RPMI7951 (cell line): ENCODE data around the gene LYPD6. TPM values are rescaled to one million over a fixed set of nuclear protein-coding genes. Genes with fewer than 3 reads are reported as not detected.
"Not testable (repeated sequence)": the region's sequence is repeated elsewhere in the genome, so short reads cannot be mapped to it uniquely, and the experiment has no call there.

Source experiments
- DNase-seq: peaks from one replicate; pipeline ENCODE4 v3.0.0-alpha.2; 2012; ENCODE audit warnings: low read depth
- total RNA-seq: library from RNA; depleted of rRNA; stranded (reverse); fragments of >200 nt; shearing (Covaris generic); gene quantifications from 2 replicates; pipeline ENCODE4 v1.2.3, GENCODE V29; 2014; rRNA removed

LYPD6 gene, protein sequence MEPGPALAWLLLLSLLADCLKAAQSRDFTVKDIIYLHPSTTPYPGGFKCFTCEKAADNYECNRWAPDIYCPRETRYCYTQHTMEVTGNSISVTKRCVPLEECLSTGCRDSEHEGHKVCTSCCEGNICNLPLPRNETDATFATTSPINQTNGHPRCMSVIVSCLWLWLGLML
- 16.1 and 19.5 TPM in 2 replicates for total RNA-seq

DNA sequence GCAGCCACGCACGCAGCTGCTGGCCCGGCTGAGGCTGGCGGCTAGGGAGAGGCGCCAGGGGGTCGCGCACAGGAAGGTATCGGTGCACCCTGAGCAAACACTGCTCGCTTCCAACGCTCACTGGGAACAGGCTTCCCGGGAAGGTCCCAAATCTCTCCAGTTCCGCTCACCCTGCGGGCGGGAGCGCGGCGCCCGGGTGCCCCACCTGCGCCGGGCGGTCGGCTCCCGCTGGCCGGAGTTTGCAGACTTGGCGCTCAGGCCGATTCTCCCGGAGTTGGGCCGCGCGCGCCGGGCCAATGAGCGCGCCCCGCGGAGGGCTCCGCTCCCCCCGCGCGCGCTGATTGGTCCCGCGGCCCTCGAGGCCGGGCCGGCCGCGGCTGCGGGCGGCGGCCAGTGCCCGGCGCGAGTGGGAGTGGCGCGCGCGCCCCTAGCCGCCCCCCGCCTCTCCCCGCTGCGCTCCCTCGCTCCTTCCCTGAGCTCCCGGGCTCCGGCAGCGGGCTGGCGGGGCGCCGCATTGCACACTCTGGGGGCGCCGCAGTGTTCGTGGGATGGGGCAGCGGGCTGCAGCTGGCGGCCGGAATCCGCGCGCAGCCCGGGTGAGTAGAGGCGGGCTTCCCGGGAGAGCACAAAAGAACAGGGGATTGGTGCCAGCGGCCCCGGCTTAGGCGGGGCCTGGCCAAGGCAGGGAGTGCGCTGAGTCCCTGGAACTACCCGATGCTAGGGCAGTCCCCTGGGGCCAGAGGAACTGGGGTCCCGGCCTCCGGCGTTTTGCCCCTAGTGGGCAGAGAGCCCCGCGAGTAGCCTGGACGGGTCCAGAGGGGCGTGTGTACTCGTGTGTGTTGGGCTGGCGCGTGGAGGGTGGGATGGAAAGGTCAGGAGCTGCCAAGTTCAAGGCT, at the start of gene LYPD6:
Gene LYPD6 (plus strand): TSS at position 461 of the 896 bp plus-strand sequence. CDS start 107,122 bp downstream, outside the sequence.
- DNase-seq: peak; percentile 84

DNA sequence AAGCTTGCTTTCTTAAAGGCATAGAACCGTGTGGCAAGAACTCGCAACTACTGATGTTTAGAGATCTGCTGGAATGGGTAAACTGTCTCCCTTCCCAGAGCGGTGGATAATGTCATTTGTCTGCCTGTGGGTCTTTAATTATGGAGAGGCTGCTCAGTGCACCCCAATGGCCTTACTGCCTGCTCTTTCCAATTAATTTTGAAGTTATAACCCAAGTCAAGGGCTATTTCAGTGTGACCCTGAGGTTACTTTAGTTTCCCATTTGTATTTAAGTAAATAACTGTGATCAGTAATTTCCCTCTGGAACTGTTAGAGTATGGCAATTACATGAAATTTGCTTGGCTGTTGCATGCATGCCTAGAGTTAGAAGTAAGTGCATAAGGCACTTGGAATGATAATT, 48.9 kb upstream of the LYPD6 start:
- DNase-seq: no peak

DNA sequence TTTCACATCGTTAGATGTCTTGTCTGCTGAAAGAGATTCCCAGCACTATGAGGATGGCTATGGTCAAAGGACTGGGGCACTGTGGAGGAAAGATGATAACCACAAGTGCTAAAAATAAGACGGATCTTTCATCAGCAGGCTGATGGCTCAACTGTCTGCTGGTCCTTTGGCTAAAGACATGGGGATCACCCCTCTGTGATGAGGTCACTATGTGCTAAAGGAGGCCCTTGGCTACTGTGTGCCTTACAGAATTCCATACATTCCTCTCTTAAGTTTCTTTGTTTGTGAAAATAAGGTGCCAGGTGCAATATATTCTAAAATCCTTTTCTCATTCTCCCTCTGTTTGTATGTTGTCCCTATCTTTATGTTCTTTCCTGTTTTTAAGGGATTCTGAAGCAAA, 39.7 kb upstream of the LYPD6 start:
- no peak for DNase-seq

DNA sequence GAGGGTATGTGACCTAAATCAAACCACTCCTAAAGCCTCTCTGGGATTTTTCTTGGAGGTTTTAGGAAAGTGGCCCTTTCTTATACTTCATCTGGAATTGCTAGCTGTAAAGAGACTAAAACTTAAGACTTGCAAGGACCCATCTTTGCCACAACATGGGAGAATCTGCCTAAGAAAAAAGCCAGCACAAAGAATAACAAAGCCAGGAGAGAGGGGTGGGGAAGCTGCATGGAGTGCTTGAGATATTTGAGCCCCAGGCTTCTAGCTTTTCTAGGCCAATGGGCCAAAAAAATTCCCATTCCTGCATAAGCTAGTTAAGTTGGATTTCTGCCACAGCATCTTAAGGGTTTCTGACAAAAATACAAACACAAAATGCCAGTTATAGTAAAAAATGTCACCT, 38.5 kb upstream of the LYPD6 start:
- no peak for DNase-seq

DNA sequence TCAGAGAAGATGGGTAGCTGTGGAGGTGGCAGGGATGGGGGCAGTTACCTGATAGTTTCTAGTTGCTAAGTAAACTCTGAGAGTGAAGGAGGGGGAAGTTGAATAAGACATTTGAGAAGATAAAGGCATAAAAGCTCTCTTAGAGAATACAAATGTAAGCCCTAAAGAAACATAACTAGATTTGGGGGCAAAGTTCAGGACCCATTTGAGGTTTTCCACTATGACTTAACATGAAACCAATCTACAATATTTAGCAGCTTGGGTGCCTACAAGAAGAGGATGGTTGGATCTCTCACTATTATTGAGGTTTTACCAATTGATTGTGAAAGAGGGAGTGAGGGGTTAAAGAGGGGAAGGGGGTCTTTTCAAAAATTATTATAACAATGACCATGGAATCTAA, 34.4 kb upstream of the LYPD6 start:
- DNase-seq: no peak

DNA sequence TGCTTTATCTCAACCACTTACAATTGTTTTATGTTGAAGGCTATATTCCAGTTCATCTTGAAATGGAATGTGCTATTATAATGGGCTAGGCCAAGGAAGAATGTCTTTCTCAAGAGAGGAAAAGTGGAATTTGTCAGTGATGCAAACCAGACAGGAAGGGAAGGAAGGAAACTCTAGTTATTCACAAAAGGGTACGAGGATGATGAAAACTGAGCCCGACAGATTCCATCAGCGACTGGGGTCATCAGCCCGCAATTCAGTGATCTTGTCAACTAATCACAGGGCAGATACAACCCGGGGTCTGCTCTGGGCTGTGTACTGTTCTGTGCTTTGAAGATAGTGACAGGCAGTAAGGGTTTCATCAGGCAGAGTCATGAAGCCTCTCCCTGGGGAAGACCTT, 23.4 kb upstream of the LYPD6 start:
- DNase-seq: no peak

DNA sequence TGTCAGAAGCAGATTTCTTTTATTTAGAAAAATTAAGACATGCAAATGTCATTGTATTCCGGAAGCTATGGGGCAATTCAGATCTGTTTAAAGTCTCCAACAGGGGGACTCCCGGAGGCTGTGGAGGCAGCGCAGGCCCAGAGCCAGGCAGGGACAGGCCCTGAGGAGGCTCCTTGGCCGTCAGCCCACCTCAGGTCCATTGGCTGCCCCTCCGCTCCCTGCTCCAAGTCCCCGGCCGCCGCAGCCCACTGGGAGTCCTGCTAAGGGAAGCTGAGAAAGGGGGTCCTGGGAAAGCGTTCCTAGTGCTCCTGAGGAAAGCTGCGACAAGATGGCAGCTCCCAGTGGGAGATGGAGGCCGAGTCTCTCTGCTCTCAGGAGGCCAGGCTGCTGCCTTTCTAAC, 20.0 kb upstream of the LYPD6 start:
- DNase-seq: no peak

DNA sequence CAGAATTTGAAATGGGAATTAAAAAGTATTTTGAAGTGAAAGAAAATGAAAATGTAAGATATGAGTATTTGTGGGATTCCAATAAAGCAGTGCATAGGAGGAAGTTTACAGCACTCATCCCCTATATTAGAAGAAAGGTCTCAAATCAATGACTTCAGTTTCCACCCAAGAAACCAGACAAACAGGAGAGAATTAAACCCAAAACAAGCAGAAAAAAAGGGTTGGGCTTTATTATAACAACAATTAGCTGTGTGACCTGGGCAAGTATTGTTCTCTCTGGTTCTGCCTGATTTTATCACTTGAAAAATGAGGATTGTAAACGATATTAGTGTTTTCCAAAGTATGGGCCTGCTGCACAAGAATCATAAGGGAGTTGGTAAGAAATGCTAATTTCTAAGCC, 18.3 kb upstream of the LYPD6 start:
- no peak for DNase-seq

DNA sequence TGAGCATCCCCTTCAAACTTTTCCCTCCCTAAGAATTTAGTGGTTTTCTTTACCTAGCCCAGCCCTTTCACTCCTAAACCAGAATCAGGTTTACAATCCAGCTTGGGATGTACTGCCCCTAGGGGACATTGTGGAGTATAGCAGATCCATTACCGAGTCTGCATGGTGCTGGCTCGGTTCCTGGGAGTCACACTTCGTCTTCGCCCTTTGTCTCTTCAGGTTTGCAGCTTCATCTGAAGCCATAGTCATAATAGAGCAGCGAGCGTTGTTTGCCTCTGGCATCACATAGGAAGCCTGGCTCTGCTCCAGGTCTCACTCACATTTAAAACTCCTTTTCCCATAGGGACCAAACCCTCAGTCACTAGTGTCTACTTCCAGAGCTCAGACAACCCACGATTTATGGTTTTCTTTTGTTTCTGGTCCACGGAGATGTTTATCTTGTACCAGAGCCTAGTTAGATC, 16.8 kb upstream of the LYPD6 start:
- peak; percentile 61 for DNase-seq

DNA sequence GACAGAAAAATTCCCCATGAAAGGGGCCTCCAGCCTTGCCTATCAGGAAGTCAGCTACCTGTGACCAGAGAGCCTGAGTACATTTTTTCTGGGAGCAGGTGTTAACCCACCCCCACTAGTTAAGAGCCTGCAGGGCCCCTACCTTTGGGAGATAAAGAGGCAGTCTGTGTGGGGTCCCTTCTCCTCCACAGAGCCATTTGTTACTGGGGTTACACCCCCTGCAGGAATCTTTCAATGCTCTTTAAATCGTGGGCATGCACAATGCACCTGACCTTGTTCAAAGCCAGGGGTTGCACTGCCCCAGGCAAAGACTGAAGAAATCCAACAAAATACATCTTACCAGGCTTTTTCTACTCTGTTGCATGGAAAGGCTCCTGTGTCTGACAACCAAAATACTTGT, 15.7 kb upstream of the LYPD6 start:
- no peak for DNase-seq

DNA sequence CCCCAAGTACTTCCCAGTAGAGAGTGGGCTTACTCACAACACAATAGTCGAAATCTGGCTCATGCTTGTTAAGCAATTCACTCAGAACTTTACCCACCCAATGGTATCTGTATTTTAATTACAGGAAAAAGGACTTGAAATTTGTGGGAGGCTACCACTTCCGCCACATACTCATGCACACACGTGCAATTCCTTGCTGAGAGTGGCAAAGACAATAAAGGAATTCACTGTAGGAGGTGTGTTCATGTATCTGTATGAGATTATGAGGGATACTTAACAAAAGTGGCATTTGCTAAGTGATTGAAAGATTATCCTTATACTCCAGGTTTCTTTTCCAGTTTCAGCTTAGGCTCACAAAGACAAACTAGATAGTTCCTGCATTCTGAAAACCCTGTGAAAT, 14.9 kb upstream of the LYPD6 start:
- no peak for DNase-seq

DNA sequence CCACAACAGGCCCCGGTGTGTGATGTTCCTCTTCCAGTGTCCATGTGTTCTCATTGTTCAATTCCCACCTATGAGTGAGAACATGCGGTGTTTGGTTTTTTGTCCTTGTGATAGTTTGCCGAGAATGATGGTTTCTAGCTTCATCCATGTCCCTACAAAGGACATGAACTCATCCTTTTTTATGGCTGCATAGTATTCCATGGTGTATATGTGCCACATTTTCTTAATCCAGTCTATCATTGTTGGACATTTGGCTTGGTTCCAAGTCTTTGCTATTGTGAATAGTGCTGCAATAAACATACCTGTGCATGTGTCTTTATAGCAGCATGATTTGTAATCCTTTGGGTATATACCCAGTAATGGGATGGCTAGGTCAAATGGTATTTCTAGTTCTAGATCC, 11.8 kb upstream of the LYPD6 start:
- not testable (repeated sequence) for DNase-seq

DNA sequence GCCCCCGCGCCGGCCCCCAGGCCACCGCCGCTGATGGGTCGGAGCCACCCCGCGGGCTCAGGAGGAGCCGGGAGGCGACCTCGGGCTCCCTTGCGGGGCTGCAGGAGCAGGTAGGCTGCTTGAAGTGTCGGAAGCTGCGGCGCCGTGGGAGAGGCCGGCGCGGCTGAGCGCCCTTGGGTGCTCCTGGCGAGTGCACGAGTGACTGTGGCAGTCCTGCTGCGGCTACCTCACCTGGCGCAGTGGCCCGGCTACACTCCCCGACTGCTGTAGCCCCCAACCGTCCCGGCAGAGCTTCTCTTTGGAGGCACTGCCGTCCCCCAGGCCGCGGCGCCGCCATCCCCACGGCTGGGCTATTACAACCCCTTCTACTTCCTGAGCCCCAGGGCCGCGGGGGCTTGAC, 10.0 kb upstream of the LYPD6 start:
- no peak for DNase-seq

DNA sequence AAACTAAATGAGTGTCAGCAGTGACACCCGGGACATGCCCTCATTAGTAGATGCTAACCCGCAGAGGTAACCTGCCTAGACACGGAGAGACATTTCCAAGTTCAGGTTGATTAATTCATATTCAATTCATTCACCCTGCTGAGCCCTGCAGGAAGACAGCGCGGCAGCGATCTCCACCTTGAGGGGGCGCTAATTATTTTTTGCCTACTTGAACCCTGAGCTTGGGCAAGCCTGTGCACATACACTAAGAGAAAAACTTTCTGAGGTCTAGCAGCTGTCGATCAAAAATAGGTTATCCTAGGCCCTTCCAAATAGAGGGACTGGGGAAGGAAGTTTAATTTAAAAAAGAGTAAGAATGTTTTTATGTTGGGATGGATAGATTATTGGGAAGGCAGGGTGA, 1.3 kb upstream of the LYPD6 start:
- peak; percentile 16 for DNase-seq

DNA sequence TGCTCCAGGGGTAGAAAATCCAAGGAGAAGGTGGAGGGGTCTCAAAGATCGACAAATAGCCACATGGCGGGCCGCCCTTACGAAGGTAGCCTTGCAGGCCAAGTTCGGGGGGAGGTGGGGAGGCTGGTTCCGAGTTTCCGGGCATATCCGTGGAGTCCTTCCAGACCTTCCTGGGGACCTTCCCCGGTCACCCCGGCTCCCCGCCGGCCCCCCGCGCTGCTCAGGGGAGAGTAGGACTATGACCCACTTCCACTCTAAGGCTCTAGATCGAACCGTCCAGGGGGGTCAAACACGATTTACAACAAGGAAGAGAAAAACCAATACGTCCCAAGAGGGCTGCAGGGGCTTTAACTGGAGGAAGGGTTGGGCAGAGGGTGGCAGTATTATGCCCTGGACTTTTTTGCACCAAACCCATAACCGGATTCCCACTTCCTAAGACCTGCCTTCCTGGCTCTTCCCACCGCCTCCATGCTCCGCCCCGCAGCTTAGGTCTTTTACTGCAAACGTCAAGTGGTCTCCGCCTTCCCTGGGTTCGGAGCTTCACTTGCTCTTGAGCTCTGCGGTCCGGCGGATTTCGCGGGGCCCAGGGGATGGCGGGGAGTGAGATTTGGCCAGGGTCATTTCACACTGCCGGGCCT, 779 bp upstream of the LYPD6 start:
- DNase-seq: peak; percentile 78

DNA sequence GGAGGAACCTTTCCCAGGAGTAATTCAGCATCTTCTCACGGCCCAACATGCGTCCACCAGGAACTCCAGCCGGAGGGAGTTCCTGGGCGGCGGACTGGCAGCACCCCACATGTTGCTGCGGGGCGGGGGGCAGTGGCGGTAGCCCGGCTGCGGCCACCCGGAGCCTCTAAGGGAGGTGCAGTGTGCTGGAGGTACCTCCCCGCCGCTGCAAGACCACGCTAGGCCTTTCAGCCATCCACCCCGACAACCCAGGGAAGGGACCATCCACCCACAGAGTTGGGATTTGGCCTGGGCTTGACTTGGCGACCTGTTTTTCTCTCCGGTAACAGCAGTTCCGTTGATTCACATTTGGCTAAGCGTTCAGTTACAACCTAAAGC, 625 bp downstream of the LYPD6 start:
- DNase-seq: no peak

DNA sequence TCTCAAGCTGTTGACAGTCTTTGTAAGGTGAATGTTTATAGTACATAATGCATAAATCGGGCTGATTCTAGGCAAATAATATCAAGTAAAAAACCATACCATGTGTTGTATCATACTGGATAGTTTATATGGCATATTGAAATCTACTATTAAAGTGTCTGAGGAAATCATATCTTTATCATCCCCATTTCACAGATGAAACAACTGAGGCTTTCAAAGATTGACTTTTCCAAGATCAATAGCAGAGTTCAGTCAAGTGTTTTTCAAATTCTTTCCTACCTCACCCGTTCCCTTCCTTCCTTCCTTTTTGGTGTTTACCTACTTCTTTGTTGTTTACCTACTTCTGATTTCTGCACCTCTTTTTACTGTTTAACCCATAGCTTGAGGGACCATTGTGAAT, 2.0 kb downstream of the LYPD6 start:
- no peak for DNase-seq

DNA sequence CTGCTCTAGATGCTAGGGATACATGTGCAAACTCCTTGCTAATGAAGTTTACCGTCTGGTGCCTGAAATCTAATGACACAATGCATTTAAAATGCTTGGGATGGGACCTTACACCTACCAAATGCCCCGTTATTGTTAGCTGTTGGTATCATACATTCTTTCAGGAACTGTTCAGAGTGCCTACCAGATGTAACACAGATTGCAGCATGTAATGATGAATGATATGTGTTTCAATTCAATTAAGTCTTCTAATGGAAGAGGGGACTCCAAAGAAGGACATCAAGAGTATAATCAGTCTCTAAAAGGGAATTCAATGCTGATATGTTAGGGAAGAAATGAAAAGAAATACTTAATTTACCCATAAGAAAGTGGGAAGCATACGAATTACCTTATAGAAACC, 3.2 kb downstream of the LYPD6 start:
- no peak for DNase-seq

DNA sequence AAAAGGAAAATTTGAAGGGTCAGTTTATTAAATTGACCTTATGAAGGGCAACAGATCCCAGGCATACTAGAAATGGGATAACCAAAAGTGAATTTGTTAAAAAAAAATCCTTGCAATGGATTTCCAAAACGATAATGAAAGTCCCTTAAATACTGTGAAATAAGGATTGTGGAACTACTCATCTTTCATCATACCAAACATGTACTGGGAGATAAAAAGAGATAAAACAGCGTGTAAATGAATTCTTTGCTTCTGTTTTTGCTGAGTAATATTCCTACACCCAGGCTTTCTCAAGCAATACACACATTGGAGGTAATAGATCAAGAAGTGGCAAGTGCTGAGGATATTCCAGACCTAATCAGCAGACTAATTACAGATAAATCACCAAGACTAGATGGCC, 3.8 kb downstream of the LYPD6 start:
- no peak for DNase-seq

DNA sequence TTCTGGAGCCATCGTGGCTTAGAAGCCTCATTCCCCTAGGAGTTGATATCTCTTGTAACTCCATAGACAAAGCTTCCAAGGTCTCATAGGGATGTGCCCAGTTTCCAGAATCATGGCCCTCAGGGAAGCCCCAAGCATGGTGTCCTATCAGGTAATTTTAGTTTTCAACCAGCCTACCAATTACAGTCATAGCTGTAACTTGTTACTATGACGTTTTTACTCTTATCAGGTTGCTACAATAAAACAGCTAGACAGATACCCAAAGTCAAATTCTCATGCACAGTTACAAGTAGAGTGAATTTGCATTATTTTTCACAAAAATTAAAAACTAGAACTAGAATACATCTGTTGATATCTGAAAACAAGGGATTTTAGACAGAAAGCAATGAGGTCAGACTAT, 8.9 kb downstream of the LYPD6 start:
- no peak for DNase-seq

DNA sequence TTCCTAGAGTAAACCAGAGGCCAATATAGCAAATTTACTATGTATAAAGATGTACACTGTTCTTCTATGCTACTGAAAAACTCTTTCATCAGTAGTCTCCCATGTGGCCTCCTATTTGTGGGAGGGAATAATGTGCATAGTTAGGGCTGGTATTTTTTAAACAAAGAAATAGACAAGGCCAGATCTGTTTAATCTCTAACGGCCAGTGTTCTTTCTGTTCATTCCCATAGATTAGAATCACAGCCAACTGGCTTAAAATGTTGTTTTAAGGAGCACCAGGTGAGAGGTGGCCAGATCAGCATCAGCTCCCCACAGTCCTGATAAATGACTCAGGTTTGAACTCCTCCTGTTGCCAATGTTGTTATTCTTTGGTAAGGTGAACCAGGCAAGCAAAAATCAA, 12.1 kb downstream of the LYPD6 start:
- DNase-seq: no peak

DNA sequence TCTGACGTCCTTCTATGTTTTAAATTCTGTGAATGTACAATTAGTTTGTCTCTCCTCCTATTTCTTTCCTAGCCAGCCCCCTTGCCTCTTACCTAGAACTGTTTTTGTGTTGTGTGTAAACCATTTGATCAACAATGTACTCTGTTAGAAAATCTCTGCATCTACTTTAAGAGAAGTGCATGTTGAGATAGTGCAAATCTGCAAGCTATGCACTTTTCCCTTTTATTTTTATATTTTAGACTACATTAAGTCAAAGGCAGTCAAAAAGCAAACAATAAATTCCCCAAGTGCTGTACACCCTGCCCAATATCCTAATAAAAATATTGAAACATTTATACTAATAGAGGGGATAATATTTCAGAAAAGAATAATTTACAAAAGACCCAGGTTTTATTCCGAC, 13.7 kb downstream of the LYPD6 start:
- no peak for DNase-seq

DNA sequence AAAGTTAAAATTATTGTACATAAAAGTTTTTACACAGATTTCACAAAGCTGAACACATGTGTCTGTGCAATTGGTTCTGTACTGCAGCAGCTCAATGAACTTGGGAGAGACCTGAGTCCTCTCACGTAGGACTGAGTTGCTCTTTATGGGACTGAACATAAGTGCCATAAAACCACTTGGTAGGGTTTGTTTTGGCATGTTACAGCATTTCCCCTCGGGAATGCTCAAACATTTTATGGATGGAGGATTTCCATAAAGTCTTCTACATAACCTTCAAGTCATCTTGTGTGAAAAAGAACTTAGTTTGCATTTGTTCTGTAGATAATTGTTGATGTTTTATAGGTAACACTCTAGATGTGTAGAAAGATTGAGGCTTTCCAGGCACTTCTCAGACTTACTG, 15.9 kb downstream of the LYPD6 start:
- no peak for DNase-seq
